HG03378 (cell line): Measurements from ENCODE around the gene PTGDR.

Experiments used
- ATAC-seq: cut with Tn5 transposase; IDR thresholded peaks from one replicate; pipeline ENCODE4 v1.9.1; 2021; ENCODE audit warnings: mild to moderate bottlenecking, moderate library complexity; ENCODE audit not compliant: unreplicated experiment

The PTGDR gene

GRCh38 chr14:52307905-52308304, 40.4 kb downstream of the PTGDR start:
- no peak for ATAC-seq

DNA sequence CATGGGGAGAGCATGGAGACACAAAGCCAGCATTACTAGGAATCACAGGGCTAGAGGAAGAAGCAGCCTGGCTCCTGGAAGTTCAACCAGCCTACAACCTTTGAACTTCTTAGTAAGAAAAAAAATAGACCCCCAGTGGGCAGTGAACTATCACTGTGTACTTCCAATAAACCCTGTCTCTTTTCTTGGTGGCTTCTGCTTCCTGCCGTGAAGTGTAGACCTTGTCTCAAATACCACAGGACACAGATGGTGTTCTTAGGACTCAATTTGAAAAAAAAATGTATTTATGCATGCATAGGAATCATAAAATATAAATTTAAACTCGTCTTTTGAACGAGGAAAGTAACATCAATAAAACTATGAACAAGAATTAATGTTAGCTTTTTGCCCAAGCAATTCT, 43.0 kb downstream of the PTGDR start:
- no peak for ATAC-seq

GRCh38 chr14:52312931-52313355, 45.4 kb downstream of the PTGDR start:
- ATAC-seq = no peak

- ATAC-seq = no peak
These were observed 46.0 kb downstream of the PTGDR start for GRCh38 chr14:52313462-52313861.

DNA sequence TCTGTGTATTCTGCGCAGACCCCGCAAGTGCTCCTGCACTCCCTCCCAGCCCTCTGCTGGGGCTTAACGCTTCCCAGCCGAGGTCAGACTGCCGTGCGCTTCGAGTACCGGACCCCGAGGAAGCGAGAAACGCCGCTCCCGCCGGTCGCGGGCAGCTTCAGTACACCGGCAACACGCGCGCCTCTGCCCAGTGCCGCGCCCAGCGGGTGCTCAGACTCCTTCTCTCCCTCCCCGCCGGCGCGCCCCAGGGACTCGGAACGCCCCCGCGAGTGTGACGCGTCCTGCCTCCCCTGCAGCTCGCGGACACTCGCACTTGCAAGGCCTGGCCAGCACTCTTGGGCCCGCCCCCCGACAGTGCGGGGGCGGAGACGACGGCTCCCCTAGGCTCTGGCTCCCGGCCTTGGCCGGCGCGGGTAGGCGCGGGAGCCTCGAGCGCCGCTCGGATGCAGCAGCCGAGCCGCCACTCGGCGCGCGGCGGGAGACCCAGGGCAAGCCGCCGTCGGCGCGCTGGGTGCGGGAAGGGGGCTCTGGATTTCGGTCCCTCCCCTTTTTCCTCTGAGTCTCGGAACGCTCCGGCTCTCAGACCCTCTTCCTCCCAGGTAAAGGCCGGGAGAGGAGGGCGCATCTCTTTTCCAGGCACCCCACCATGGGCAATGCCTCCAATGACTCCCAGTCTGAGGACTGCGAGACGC, 46.6 kb downstream of the PTGDR start, which contains the start of gene PTGER2:
Gene PTGER2 (plus strand): TSS at position 410 of the 692 bp plus-strand sequence. CDS start 237 bp downstream, at position 647.
- no peak for ATAC-seq

DNA sequence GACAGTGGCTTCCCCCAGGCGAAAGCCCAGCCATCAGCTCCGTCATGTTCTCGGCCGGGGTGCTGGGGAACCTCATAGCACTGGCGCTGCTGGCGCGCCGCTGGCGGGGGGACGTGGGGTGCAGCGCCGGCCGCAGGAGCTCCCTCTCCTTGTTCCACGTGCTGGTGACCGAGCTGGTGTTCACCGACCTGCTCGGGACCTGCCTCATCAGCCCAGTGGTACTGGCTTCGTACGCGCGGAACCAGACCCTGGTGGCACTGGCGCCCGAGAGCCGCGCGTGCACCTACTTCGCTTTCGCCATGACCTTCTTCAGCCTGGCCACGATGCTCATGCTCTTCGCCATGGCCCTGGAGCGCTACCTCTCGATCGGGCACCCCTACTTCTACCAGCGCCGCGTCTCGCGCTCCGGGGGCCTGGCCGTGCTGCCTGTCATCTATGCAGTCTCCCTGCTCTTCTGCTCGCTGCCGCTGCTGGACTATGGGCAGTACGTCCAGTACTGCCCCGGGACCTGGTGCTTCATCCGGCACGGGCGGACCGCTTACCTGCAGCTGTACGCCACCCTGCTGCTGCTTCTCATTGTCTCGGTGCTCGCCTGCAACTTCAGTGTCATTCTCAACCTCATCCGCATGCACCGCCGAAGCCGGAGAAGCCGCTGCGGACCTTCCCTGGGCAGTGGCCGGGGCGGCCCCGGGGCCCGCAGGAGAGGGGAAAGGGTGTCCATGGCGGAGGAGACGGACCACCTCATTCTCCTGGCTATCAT, 47.3 kb downstream of the PTGDR start:
- no peak for ATAC-seq

DNA sequence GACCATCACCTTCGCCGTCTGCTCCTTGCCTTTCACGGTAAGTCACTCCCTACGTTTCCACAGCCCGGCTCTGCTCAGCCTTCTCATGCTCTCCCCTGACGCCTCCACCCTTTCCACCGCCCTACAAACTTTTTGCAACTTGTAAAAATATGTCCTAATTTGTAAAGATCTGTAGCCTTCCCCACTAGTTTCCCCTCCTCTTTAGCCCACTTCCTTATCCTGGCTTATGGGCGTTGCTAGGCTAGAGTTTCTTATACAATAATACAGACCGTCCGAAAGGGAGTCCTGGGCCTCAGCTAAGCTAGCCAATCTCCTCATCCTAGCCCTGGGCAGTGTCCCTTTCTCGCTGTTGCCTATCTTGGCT, 47.8 kb downstream of the PTGDR start:
- ATAC-seq = no peak

GRCh38 chr14:52318062-52318461, 50.6 kb downstream of the PTGDR start:
- no peak for ATAC-seq

GRCh38 chr14:52318826-52319645, 51.5 kb downstream of the PTGDR start:
- no peak for ATAC-seq

- ATAC-seq = no peak
These were observed 52.4 kb downstream of the PTGDR start for GRCh38 chr14:52319919-52320318.

DNA sequence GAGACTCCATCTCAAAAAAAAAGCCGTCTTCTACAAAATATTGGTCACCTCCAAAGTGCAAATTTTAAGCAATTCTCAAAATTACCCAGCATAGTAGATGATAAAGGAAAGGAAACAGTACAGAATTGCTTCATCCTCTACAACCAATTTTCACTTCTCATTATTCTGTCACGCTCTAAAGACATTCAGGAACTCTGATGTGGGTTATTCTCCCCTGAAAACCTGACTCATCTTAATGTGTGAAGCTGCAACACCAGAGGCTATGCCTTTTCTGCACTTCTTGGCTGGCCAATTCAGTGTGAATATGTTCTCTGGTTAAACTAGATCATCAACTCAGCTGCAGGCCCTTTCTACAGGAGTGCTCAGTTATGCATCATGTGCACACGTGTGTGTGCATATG, 57.6 kb downstream of the PTGDR start:
- ATAC-seq = peak; percentile 96

DNA sequence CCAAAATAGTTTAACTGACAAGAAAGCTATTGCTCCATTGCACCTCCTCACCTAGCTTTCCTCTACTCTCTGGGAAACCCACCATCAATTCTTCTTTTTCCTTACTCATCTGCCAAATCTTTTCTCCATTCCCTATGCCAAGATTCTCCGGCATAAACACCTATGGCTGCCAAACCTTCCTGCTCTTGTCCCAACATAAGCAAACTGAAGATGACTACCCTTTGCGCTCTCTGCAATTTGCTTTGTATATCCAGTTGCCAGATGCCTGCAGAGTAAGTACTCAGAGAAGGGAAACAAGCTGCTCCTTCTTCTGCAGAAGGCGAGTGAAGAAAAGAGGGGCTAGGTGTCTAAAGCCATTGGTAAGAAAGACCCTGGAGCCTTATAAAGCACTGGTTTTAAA, 58.1 kb downstream of the PTGDR start:
- no peak for ATAC-seq
